Activated CD4-positive, alpha-beta T cell treated with anti-CD3 and anti-CD28 coated beads, Interleukin-2, amount 50 U/mL, for 24 hours (primary cell): ENCODE data around the gene SEMA4F.

Source experiments
- DNase-seq, 2 donors: peaks; one replicate each; pipeline ENCODE4 v3.0.0-alpha.2; 2020; ENCODE audit warnings: low read depth in 1 of 2, low spot score in 1 of 2

Gene SEMA4F

GRCh38 chr2:74704216-74704615 is 50.2 kb downstream of the SEMA4F start:
- no peak for DNase-seq

- no peak for DNase-seq
Observed at GRCh38 chr2:74706741-74707140, 52.7 kb downstream of the SEMA4F start.

GRCh38 chr2:74707837-74708236 is 53.8 kb downstream of the SEMA4F start:
- DNase-seq, result no peak

GRCh38 chr2:74708296-74708695 is 54.2 kb downstream of the SEMA4F start:
- no peak for DNase-seq

GRCh38 chr2:74708883-74709282 is 54.8 kb downstream of the SEMA4F start:
- no peak for DNase-seq

- no peak for DNase-seq
Observed at GRCh38 chr2:74712223-74713053, 58.4 kb downstream of the SEMA4F start.

GRCh38 chr2:74714691-74715080 is 60.6 kb downstream of the SEMA4F start:
- DNase-seq, result no peak

GRCh38 chr2:74715081-74715791 is 61.2 kb downstream of the SEMA4F start:
- peak; percentile 63 to 77 for DNase-seq

- DNase-seq, result no peak
Observed at GRCh38 chr2:74715880-74716279, 61.8 kb downstream of the SEMA4F start.

GRCh38 chr2:74719066-74719465 is 65.0 kb downstream of the SEMA4F start:
- no peak for DNase-seq

GRCh38 chr2:74721316-74721715 is 67.3 kb downstream of the SEMA4F start:
- no peak for DNase-seq

GRCh38 chr2:74724496-74724895 is 70.4 kb downstream of the SEMA4F start:
- no peak for DNase-seq

GRCh38 chr2:74725287-74725686 is 71.2 kb downstream of the SEMA4F start:
- no peak for DNase-seq

- no peak for DNase-seq
Observed at GRCh38 chr2:74728842-74729241, 74.8 kb downstream of the SEMA4F start.

- DNase-seq, result no peak
Observed at GRCh38 chr2:74730530-74730929, 76.5 kb downstream of the SEMA4F start.
